Astrocyte (in vitro differentiated cells and primary cell): ENCODE results near the gene USP49.

Experiments used
- CTCF ChIP-seq: IDR thresholded peaks from 2 replicates; pipeline ENCODE4 v1.5.1; 2011; ENCODE audit warnings: low read depth, mild to moderate bottlenecking, inconsistent platforms, low read length, moderate library complexity; ENCODE audit not compliant: insufficient read depth
- EZH2 ChIP-seq: IDR thresholded peaks from 2 replicates; pipeline ENCODE4 v1.6.1; 2012; ENCODE audit warnings: mild to moderate bottlenecking, low read length, inconsistent platforms; ENCODE audit not compliant: insufficient read depth

DNA sequence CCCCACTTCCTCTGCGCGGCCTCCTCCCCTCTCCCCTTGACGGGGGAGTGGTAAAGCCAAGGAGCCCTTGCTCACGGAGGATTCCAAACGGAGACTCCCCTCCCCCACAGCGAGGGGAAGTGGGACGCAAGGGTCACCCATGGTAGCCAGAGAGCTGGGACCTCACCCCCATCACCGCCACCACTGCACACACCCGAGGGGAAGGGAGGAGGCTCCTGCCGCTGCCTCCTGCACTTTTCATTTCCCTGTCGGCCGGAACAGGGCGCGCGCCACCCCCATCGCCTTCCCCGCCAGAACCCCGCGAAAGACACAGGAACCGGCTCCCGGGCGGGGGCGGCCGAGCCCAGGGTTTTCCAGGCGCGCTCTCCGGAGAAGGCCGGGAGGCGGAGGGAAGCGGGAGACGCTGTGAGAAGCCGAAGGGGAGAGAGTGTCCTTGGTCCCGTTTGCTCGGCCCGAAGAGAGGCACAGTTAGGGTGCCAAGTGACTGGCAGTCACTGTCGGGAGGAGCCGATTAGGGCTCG lies 45.6 kb upstream of the USP49 start:
- TF ChIP-seq CTCF (no peak), EZH2 (no peak)
